Panc1 (cell line): ENCODE data around the gene KCNC3. TPM values are rescaled to one million over a fixed set of nuclear protein-coding genes. Genes with fewer than 3 reads are reported as not detected.

Experiments
- ATAC-seq: fragments of 200-7000 bp; cut with Tn5 transposase; 2 replicates; pipeline ENCODE4 v1.9.1; 2020; ENCODE audit warnings: mild to moderate bottlenecking, moderate library complexity
- BruUV-seq: library from RNA; stranded (reverse); fragments of 400-500 nt; replicated peaks from 2 replicates; lab custom pipeline; 2021; lab: Mats Ljungman, UMichigan
- CTCF ChIA-PET: fragments of 300-600 bp; sonication (Branson Sonifier 250); formaldehyde crosslinking; loops from one replicate; lab custom pipeline; 2022; ENCODE audit warnings: antibody characterized with exemption; lab: Charles Lee
- POLR2A ChIA-PET: fragments of 300-600 bp; sonication (Branson Sonifier 250); formaldehyde crosslinking; loops from one replicate; lab custom pipeline; 2022; ENCODE audit warnings: antibody characterized with exemption; lab: Charles Lee
- DNase-seq: peaks from one replicate; pipeline ENCODE4 v3.0.0-alpha.2; 2010; ENCODE audit warnings: low read depth, low spot score
- H3K27ac ChIP-seq: 2 replicates; pipeline ENCODE4 v1.5.1; 2011; ENCODE audit warnings: mild to moderate bottlenecking, low read length, inconsistent platforms
- H3K27me3 ChIP-seq: fragments of 200-500 bp; sonication (Bioruptor generic); 2 replicates; pipeline ENCODE4 v1.6.0; 2014; ENCODE audit warnings: low read length, inconsistent platforms; ENCODE audit not compliant: control insufficient read depth, insufficient read depth
- H3K36me3 ChIP-seq: fragments of 200-500 bp; sonication (Bioruptor generic); 2 replicates; pipeline ENCODE4 v1.5.1; 2014; ENCODE audit warnings: inconsistent platforms, mild to moderate bottlenecking, low read length, moderate library complexity; ENCODE audit not compliant: control insufficient read depth, insufficient read depth
- H3K4me1 ChIP-seq: 2 replicates; pipeline ENCODE4 v1.5.1; 2011; ENCODE audit warnings: inconsistent platforms, mild to moderate bottlenecking, low read length, moderate library complexity; ENCODE audit not compliant: control insufficient read depth, insufficient read depth
- H3K4me3 ChIP-seq, 2 experiments: 2 replicates each; pipeline ENCODE4 v1.5.1; 2011 to 2012; ENCODE audit warnings: low read depth in 2 of 2, low read length in 2 of 2, mild to moderate bottlenecking in 2 of 2, inconsistent platforms in 1 of 2, moderate library complexity in 1 of 2
- H3K9me3 ChIP-seq: fragments of 200-500 bp; sonication (Bioruptor generic); 2 replicates; pipeline ENCODE4 v1.5.1; 2014; ENCODE audit warnings: low read depth, mild to moderate bottlenecking, inconsistent platforms, low read length, moderate library complexity; ENCODE audit not compliant: control insufficient read depth, insufficient read depth
- CTCF ChIP-seq: fragments of 450-650 bp; IDR thresholded peaks from 2 replicates; pipeline ENCODE4 v1.5.1; 2017; ENCODE audit warnings: mild to moderate bottlenecking
- POLR2AphosphoS5 ChIP-seq: IDR thresholded peaks from 2 replicates; pipeline ENCODE4 v1.6.1; 2012; ENCODE audit warnings: mild to moderate bottlenecking, low read depth, low read length, moderate library complexity
- REST ChIP-seq, 2 experiments: IDR thresholded peaks; 2 replicates each; pipeline ENCODE4 v1.6.1; 2011 to 2012; ENCODE audit warnings: low read depth in 2 of 2, control low read depth in 1 of 2, low read length in 1 of 2, mild to moderate bottlenecking in 1 of 2, moderate library complexity in 1 of 2; ENCODE audit not compliant: insufficient read depth in 1 of 2
- SIN3A ChIP-seq: IDR thresholded peaks from 2 replicates; pipeline ENCODE4 v1.6.1; 2012; ENCODE audit warnings: low read depth, mild to moderate bottlenecking, low read length, moderate library complexity, borderline replicate concordance; ENCODE audit not compliant: insufficient read depth
- TCF7L2 ChIP-seq: IDR thresholded peaks from 2 replicates; pipeline ENCODE4 v1.6.1; 2011; ENCODE audit warnings: mild to moderate bottlenecking, low read depth, low read length, inconsistent platforms
- in situ Hi-C: cut with HindIII; loops from 2 replicates; pipeline ENCODE4 v1.10.0; 2016; ENCODE audit warnings: low sequenced_read_pairs, low pct_unique_long_range_greater_than_20kb
- intact Hi-C: fragments of 100-400 bp; cut with micrococcal nuclease; formaldehyde crosslinking; loops from one replicate; pipeline ENCODE4 v1.10.0; 2022; ENCODE audit not compliant: unreplicated experiment
- total RNA-seq: library from RNA; stranded (reverse); gene quantifications from one replicate; pipeline ENCODE4 v1.2.1, GENCODE V29; 2021; ENCODE audit not compliant: unreplicated experiment

Gene KCNC3
- total RNA-seq, 1 experiment from 2014 or later, result 10.8 TPM

- POLR2A ChIA-PET, result no interaction called here
These were observed 29.1 kb downstream of the KCNC3 start for GRCh38 chr19:50300051-50300450.

GRCh38 chr19:50293263-50294004, 35.7 kb downstream of the KCNC3 start:
- TF ChIP-seq CTCF, result no peak
- TF ChIP-seq POLR2AphosphoS5, result no peak
- TF ChIP-seq TCF7L2, result no peak
- TF ChIP-seq REST (IDR thresholded peaks at IDR 0.05; ENCODE audit: insufficient read depth in 1 of 2, low read depth in 2 of 2, low read length in 1 of 2), result no peak
- TF ChIP-seq SIN3A, result no peak
- DNase-seq (no peak), ATAC-seq (no peak)
- intact Hi-C loops (no loop called here), in situ Hi-C loops (no loop called here)
- Histone ChIP-seq H3K36me3 (no peaks in the 10 kb centered on the region), H3K9me3 (no peaks in the 10 kb centered on the region), H3K4me1 (no peaks in the 10 kb centered on the region), H3K27me3 (no peaks in the 10 kb centered on the region), H3K27ac (no peak overlapping the region), H3K4me3 (no peak overlapping the region)
- no TSS peak for BruUV-seq
- ChIA-PET POLR2A (no interaction called here), CTCF (no interaction called here)

More at GRCh38 chr19:50300051-50300450, 29.1 kb downstream of the KCNC3 start:
- H3K27ac ChIP-seq, result no peak overlapping the region
- no peaks in the 10 kb centered on the region for H3K27me3 ChIP-seq
- in situ Hi-C loops (no loop called here), intact Hi-C loops (no loop called here)
- BruUV-seq, result no TSS peak
- H3K4me1 ChIP-seq, result no peaks in the 10 kb centered on the region
- H3K9me3 ChIP-seq, result no peaks in the 10 kb centered on the region
- H3K36me3 ChIP-seq, result no peaks in the 10 kb centered on the region
- ATAC-seq, result no peak
- TF ChIP-seq TCF7L2 (no peak), REST (IDR thresholded peaks at IDR 0.05; ENCODE audit: insufficient read depth in 1 of 2, low read depth in 2 of 2, low read length in 1 of 2) (no peak), SIN3A (no peak), CTCF (no peak), POLR2AphosphoS5 (no peak)
- CTCF ChIA-PET, result no interaction called here
- DNase-seq, result no peak
- H3K4me3 ChIP-seq, result no peak overlapping the region
